ENCODE data around the gene MYCBP. TPM values are rescaled to one million over a fixed set of nuclear protein-coding genes. Genes with fewer than 3 reads are reported as not detected.

MYCBP gene
- total RNA-seq (2014; rRNA removed; shearing (Covaris generic)) (15.4 and 17.7 TPM in 2 replicates), polyA plus RNA-seq (2016; fragmentation: Nextera tagmentation; extraction: Ambion mirVana) (58.1 and 59.8 TPM in 2 replicates)

- WGBS, 2 experiments (ENCODE audit: low coverage in 1 of 2, low lambda C conversion rate in 2 of 2, missing lambda C conversion rate in 2 of 2) = 1 to 2% methylated on average over 60 to 67 of the region's 69 CpGs
- Histone ChIP-seq H3K9ac (peak within 1 kb of the TSS; percentile 83), H3K4me1 (ENCODE audit: insufficient read depth) (peaks cover 15% of the 10 kb centered on the region), H2AFZ (peak within 1 kb of the TSS; percentile 98), H3K9me3 (ENCODE audit: low read depth) (no peaks in the 10 kb centered on the region), H3F3A (ENCODE audit: insufficient read depth) (no peaks in the 10 kb centered on the region), H3K36me3 (ENCODE audit: low read depth) (no peaks in the 10 kb centered on the region), H3K27me3 (replicated peaks; ENCODE audit: insufficient read depth) (no peaks in the 10 kb centered on the region), H4K20me1 (ENCODE audit: insufficient read depth) (no peaks in the 10 kb centered on the region), H3K9me2 (ENCODE audit: insufficient read depth) (no peaks in the 10 kb centered on the region), H3K4me3 (peak within 1 kb of the TSS; percentile 97), H3K4me2 (ENCODE audit: unreplicated experiment) (peak within 1 kb of the TSS; percentile 92), H3K27ac (peak within 1 kb of the TSS; percentile 31), H3K79me2 (ENCODE audit: insufficient read depth) (peaks cover 61% of the 10 kb centered on the region)
- TF ChIP-seq EZH2 (IDR thresholded peaks at IDR 0.05; ENCODE audit: insufficient read depth, poor library complexity, severe bottlenecking) (no peak), EZH2phosphoT487 (IDR thresholded peaks at IDR 0.05; ENCODE audit: insufficient read depth, low read depth) (no peak)
- peak; percentile 98 for DNase-seq
- in situ Hi-C loops (cut with MboI) = no loop called here
Measured at GRCh38 chr1:38873027-38873969, at the start of gene MYCBP. TSS of gene MYCBP (minus strand) at chr1:38873348. CDS start at chr1:38873305, 43 bp downstream.

- 76 to 81% methylated on average over 3 of the region's 3 CpGs for WGBS, 2 experiments (ENCODE audit: low coverage in 1 of 2, low lambda C conversion rate in 2 of 2, missing lambda C conversion rate in 2 of 2)
- H3K4me2 ChIP-seq (ENCODE audit: unreplicated experiment) = no peak overlapping the region
- no peaks in the 10 kb centered on the region for H4K20me1 ChIP-seq (ENCODE audit: insufficient read depth)
- H3K27ac ChIP-seq = no peak overlapping the region
- no peaks in the 10 kb centered on the region for H3K36me3 ChIP-seq (ENCODE audit: low read depth)
- no peaks in the 10 kb centered on the region for H3K9me3 ChIP-seq (ENCODE audit: low read depth)
- no peak overlapping the region for H3K9ac ChIP-seq
- TF ChIP-seq EZH2 (IDR thresholded peaks at IDR 0.05; ENCODE audit: insufficient read depth, poor library complexity, severe bottlenecking) (no peak), EZH2phosphoT487 (IDR thresholded peaks at IDR 0.05; ENCODE audit: insufficient read depth, low read depth) (no peak)
- H3K27me3 ChIP-seq (replicated peaks; ENCODE audit: insufficient read depth) = no peaks in the 10 kb centered on the region
- H2AFZ ChIP-seq = no peak overlapping the region
- no peak overlapping the region for H3K4me3 ChIP-seq
- no peaks in the 10 kb centered on the region for H3K9me2 ChIP-seq (ENCODE audit: insufficient read depth)
- DNase-seq = no peak
- no peaks in the 10 kb centered on the region for H3K79me2 ChIP-seq (ENCODE audit: insufficient read depth)
- in situ Hi-C loops (cut with MboI) = no loop called here
- no peaks in the 10 kb centered on the region for H3F3A ChIP-seq (ENCODE audit: insufficient read depth)
- H3K4me1 ChIP-seq (ENCODE audit: insufficient read depth) = no peaks in the 10 kb centered on the region
Measured at GRCh38 chr1:38919130-38919529, 46.0 kb upstream of the MYCBP start.

GRCh38 chr1:38918568-38918967 is 45.4 kb upstream of the MYCBP start:
- 62 to 73% methylated on average over 5 of the region's 5 CpGs for WGBS, 2 experiments (ENCODE audit: low coverage in 1 of 2, low lambda C conversion rate in 2 of 2, missing lambda C conversion rate in 2 of 2)
- DNase-seq = no peak

GRCh38 chr1:38917772-38918171 is 44.6 kb upstream of the MYCBP start:
- H3K9me3 ChIP-seq (ENCODE audit: low read depth) = no peaks in the 10 kb centered on the region
- no peak overlapping the region for H3K9ac ChIP-seq
- no peak for TF ChIP-seq EZH2 (IDR thresholded peaks at IDR 0.05; ENCODE audit: insufficient read depth, poor library complexity, severe bottlenecking)
- no peak for TF ChIP-seq EZH2phosphoT487 (IDR thresholded peaks at IDR 0.05; ENCODE audit: insufficient read depth, low read depth)
- no peaks in the 10 kb centered on the region for H4K20me1 ChIP-seq (ENCODE audit: insufficient read depth)
- no peaks in the 10 kb centered on the region for H3K9me2 ChIP-seq (ENCODE audit: insufficient read depth)
- H2AFZ ChIP-seq = no peak overlapping the region
- H3F3A ChIP-seq (ENCODE audit: insufficient read depth) = no peaks in the 10 kb centered on the region
- 100% methylated on average over 1 of the region's 1 CpG for WGBS, 2 experiments (ENCODE audit: low coverage in 1 of 2, low lambda C conversion rate in 2 of 2, missing lambda C conversion rate in 2 of 2)
- no peak for DNase-seq
- H3K36me3 ChIP-seq (ENCODE audit: low read depth) = no peaks in the 10 kb centered on the region
- no peak overlapping the region for H3K4me3 ChIP-seq
- H3K27me3 ChIP-seq (replicated peaks; ENCODE audit: insufficient read depth) = no peaks in the 10 kb centered on the region
- H3K79me2 ChIP-seq (ENCODE audit: insufficient read depth) = no peaks in the 10 kb centered on the region
- in situ Hi-C loops (cut with MboI) = no loop called here
- H3K27ac ChIP-seq = no peak overlapping the region
- no peak overlapping the region for H3K4me2 ChIP-seq (ENCODE audit: unreplicated experiment)
- H3K4me1 ChIP-seq (ENCODE audit: insufficient read depth) = no peaks in the 10 kb centered on the region

More at GRCh38 chr1:38918568-38918967, 45.4 kb upstream of the MYCBP start:
- no peaks in the 10 kb centered on the region for H3K79me2 ChIP-seq (ENCODE audit: insufficient read depth)
- no peaks in the 10 kb centered on the region for H4K20me1 ChIP-seq (ENCODE audit: insufficient read depth)
- H2AFZ ChIP-seq = no peak overlapping the region
- H3K4me2 ChIP-seq (ENCODE audit: unreplicated experiment) = no peak overlapping the region
- in situ Hi-C loops (cut with MboI) = no loop called here
- H3K4me1 ChIP-seq (ENCODE audit: insufficient read depth) = no peaks in the 10 kb centered on the region
- no peaks in the 10 kb centered on the region for H3K9me3 ChIP-seq (ENCODE audit: low read depth)
- H3K9ac ChIP-seq = no peak overlapping the region
- no peak overlapping the region for H3K27ac ChIP-seq
- H3K4me3 ChIP-seq = no peak overlapping the region
- no peaks in the 10 kb centered on the region for H3K9me2 ChIP-seq (ENCODE audit: insufficient read depth)
- no peaks in the 10 kb centered on the region for H3F3A ChIP-seq (ENCODE audit: insufficient read depth)
- TF ChIP-seq EZH2phosphoT487 (IDR thresholded peaks at IDR 0.05; ENCODE audit: insufficient read depth, low read depth) (no peak), EZH2 (IDR thresholded peaks at IDR 0.05; ENCODE audit: insufficient read depth, poor library complexity, severe bottlenecking) (no peak)
- H3K36me3 ChIP-seq (ENCODE audit: low read depth) = no peaks in the 10 kb centered on the region
- no peaks in the 10 kb centered on the region for H3K27me3 ChIP-seq (replicated peaks; ENCODE audit: insufficient read depth)
